WERI-Rb-1 (cell line): ENCODE results near the gene FBLL1.
"Not testable (repeated sequence)": the region's sequence is repeated elsewhere in the genome, so short reads cannot be mapped to it uniquely, and the experiment has no call there.

ENCODE experiments used
- DNase-seq: peaks from one replicate; pipeline ENCODE4 v3.0.0-alpha.2; 2020
- H3K27ac ChIP-seq: fragments of 250-450 bp; sonication (Bioruptor Pico); 2 replicates; pipeline ENCODE4 v1.5.1; 2020; ENCODE audit warnings: mild to moderate bottlenecking, moderate library complexity
- H3K27me3 ChIP-seq: fragments of 250-450 bp; sonication (Bioruptor Pico); 2 replicates; pipeline ENCODE4 v1.5.1; 2021; ENCODE audit warnings: mild to moderate bottlenecking, low read depth, moderate library complexity; ENCODE audit not compliant: insufficient read depth, severe bottlenecking
- H3K36me3 ChIP-seq: fragments of 250-450 bp; sonication (Bioruptor Pico); 2 replicates; pipeline ENCODE4 v1.5.1; 2020; ENCODE audit warnings: mild to moderate bottlenecking, moderate library complexity
- H3K4me3 ChIP-seq: 2 replicates; pipeline ENCODE4 v1.5.1; 2011; ENCODE audit warnings: low read depth, mild to moderate bottlenecking, control low read depth, low read length
- H3K9me3 ChIP-seq: fragments of 250-450 bp; sonication (Bioruptor Pico); 2 replicates; pipeline ENCODE4 v1.5.1; 2021; ENCODE audit warnings: mild to moderate bottlenecking, moderate library complexity; ENCODE audit not compliant: severe bottlenecking
- TF ChIP-seq, protein P1 (sequence below): IDR thresholded peaks from 2 replicates; pipeline ENCODE4 v1.5.1; 2011; ENCODE audit warnings: low read depth, mild to moderate bottlenecking, control low read depth, inconsistent platforms, low read length

FBLL1 gene

DNA sequence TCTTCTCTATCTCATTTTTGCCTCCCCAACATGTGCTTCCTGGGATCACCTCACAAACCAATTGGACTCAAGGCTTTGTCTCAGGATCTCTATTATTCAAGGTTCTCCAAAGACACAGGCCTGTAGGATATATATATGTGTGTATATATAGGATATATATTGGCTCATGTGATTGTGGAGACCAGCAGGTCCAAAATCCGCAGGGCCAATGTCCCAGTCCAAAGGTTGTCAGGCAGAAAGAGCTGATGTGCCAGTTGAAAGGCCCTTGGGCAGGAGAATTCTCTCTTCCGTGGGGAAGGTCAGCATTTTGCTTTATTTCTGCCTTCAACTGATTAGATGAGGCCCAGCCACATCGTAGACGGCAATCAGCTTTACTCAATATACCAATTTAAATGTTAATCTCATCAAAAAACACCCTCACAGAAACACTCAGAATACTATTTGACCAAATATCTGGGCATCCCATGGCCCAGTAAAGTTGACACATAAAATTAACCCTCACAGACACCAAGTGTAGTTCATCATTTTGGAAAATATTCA is 1.3 kb upstream of the FBLL1 start:
- TF ChIP-seq, protein P1, sequence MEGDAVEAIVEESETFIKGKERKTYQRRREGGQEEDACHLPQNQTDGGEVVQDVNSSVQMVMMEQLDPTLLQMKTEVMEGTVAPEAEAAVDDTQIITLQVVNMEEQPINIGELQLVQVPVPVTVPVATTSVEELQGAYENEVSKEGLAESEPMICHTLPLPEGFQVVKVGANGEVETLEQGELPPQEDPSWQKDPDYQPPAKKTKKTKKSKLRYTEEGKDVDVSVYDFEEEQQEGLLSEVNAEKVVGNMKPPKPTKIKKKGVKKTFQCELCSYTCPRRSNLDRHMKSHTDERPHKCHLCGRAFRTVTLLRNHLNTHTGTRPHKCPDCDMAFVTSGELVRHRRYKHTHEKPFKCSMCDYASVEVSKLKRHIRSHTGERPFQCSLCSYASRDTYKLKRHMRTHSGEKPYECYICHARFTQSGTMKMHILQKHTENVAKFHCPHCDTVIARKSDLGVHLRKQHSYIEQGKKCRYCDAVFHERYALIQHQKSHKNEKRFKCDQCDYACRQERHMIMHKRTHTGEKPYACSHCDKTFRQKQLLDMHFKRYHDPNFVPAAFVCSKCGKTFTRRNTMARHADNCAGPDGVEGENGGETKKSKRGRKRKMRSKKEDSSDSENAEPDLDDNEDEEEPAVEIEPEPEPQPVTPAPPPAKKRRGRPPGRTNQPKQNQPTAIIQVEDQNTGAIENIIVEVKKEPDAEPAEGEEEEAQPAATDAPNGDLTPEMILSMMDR = no peak
- DNase-seq = no peak
- H3K4me3 ChIP-seq = no peak overlapping the region
- no peaks in the 10 kb centered on the region for H3K36me3 ChIP-seq
- H3K27ac ChIP-seq = no peak overlapping the region
- no peaks in the 10 kb centered on the region for H3K27me3 ChIP-seq
- H3K9me3 ChIP-seq = no peaks in the 10 kb centered on the region

DNA sequence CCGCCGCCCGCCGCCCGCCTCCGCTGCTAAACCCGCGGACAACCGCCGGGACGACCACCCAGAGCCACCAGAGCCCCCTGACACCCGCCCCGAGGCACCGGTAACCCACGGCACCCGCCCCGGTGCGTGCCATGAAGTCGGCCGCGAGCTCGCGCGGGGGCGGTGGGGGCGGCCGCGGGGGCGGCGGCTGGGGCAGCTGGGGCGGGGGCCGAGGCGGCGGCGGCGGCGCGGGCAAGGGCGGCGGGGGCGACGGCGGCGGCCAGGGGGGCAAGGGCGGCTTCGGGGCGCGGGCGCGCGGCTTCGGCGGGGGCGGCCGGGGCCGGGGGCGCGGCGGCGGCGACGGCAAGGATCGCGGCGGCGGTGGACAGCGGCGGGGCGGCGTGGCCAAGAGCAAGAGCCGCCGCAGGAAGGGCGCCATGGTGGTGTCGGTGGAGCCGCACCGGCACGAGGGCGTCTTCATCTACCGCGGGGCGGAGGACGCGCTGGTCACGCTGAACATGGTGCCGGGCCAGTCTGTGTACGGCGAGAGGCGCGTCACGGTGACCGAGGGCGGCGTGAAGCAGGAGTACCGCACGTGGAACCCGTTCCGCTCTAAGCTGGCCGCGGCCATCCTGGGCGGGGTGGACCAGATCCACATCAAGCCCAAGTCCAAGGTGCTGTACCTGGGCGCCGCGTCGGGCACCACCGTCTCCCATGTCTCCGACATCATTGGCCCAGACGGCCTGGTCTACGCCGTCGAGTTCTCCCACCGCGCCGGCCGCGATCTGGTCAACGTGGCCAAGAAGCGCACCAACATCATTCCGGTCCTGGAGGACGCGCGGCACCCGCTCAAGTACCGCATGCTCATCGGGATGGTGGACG is 499 bp downstream of the FBLL1 start:
- H3K27ac ChIP-seq = no peak overlapping the region
- TF ChIP-seq, protein P1 = no peak
- no peak for DNase-seq
- H3K4me3 ChIP-seq = peak overlapping the region; percentile 69; the same call in 1 of the 2 replicates
- no peaks in the 10 kb centered on the region for H3K9me3 ChIP-seq
- no peaks in the 10 kb centered on the region for H3K27me3 ChIP-seq
- H3K36me3 ChIP-seq = no peaks in the 10 kb centered on the region

DNA sequence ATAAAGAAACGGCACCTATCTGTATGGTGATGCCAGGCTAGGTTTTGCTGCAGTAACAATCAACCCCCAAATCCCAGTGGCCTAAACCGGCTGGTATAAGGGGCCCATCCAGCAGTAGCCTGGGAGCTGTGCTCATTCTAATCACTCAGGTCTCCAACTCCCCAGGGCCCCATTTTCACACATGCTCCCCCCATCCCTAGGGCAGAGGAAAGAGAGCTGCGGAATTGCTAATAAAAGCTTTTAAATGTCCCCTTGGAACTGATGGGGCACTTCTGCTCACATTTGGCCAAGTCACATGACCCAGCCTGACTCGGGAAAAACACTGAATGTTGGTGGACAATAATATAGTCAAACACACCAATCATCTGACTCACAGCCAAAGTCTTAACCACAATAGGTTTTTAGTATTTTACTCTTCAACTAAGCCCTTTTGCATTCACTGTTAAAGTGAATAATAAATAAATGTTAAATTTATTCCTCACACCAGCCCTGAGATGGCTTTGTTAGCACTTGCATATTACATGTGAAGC is 1.6 kb downstream of the FBLL1 start:
- H3K27me3 ChIP-seq = no peaks in the 10 kb centered on the region
- H3K9me3 ChIP-seq = no peaks in the 10 kb centered on the region
- TF ChIP-seq, protein P1 = no peak
- no peak overlapping the region for H3K4me3 ChIP-seq
- H3K27ac ChIP-seq = no peak overlapping the region
- no peak for DNase-seq
- no peaks in the 10 kb centered on the region for H3K36me3 ChIP-seq

DNA sequence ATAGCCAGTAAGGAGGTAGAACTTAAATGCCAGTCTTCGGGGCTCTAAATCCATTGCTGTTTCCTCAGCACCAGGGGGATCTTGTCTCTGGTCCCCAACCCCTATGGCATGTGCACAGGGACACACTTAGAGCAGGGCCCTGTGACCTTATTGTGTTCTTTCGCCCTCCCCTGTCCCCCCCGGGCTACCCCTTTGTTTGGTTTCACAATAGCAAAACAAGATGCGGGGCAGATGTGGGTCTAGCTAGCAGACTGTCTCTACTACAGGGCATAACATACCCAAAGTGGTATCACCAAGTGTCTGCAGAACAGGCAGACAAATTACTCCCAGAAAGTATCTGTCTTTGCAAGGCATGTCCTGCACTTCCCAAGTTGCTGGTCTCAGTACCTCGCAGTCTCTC is 2.1 kb downstream of the FBLL1 start:
- Histone ChIP-seq H3K9me3 (no peaks in the 10 kb centered on the region), H3K36me3 (no peaks in the 10 kb centered on the region), H3K4me3 (no peak overlapping the region), H3K27me3 (no peaks in the 10 kb centered on the region), H3K27ac (no peak overlapping the region)
- no peak for DNase-seq
- TF ChIP-seq, protein P1 = no peak

DNA sequence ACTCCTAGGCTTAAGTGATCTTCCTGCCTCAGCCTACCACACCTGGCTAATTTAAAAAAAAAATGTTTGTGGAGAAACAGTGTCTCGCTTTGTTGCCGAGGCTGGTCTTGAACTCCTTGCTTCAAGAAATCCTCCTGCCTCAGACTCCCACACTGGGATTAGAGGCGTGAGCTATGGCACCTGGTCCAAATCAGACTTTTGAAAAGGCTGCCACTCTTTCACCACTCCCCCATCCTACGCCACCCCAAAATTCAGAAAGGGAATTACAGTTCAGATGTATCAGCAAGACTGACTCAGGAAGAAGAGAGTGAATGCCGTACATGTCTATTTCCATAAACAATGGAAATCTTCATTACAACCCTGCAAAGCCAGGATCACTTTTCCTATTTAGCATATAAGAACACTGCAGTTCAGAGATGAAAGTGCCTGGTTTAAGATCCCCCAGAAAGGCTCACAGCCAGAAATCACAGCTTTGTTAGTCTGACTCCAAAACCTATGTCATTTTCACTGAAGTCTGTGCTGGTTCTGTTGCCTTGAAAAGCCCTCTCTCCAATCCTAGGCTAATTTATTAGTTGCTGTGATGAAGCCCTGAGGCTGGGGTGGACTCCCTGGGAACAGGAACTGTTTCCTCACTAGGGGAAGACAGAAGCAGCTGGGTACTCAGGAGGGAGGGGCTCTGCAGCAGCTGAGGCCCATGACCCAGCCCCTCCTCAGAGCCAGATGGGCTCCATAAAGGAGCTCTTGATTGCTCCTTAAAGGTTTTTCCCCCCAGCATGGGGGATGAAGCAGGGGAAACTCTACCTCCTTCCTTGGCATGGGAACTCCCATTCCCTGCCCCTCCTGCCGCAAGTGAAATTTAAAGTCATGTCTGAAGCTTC is 3.1 kb downstream of the FBLL1 start:
- Histone ChIP-seq H3K4me3 (no peak overlapping the region), H3K27me3 (no peaks in the 10 kb centered on the region), H3K27ac (no peak overlapping the region), H3K9me3 (no peaks in the 10 kb centered on the region), H3K36me3 (no peaks in the 10 kb centered on the region)
- peak; percentile 29 for DNase-seq
- TF ChIP-seq, protein P1 = no peak

DNA sequence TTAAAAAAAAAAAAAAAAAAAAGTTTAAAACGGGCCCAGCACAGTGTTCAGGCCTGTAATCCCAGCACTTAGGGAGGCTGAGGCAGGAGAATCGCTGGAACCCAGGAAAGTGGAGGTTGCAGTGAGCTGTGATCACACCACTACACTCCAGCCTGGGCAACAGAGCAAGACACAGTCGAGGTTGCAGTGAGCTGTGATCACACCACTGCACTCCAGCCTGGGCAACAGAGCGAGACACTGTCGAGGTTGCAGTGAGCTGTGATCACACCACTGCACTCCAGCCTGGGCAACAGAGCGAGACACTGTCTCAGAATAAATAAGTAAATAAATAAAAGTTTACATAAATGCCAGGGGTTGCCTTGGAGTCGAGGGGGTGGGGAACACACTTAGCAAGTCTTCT is 5.2 kb downstream of the FBLL1 start:
- not testable (repeated sequence) for H3K27ac ChIP-seq, H3K36me3 ChIP-seq, DNase-seq, H3K27me3 ChIP-seq, H3K4me3 ChIP-seq, H3K9me3 ChIP-seq
